Mesothelial cell of epicardium (in vitro differentiated cells): ENCODE results near the gene SERPINB5. TPM values are rescaled to one million over a fixed set of nuclear protein-coding genes. Genes with fewer than 3 reads are reported as not detected.
"Not testable (repeated sequence)": the region's sequence is repeated elsewhere in the genome, so short reads cannot be mapped to it uniquely, and the experiment has no call there.

Source experiments
- DNase-seq, 2 experiments: peaks; one replicate each; pipeline ENCODE4 v3.0.0; 2021; ENCODE audit warnings: low spot score in 2 of 2; ENCODE audit not compliant: unreplicated experiment in 2 of 2
- H3K27ac Mint-ChIP-seq: 2 replicates; pipeline ENCODE4 v1.8.0; 2021; ENCODE audit warnings: mixed read lengths
- H3K27me3 Mint-ChIP-seq: 2 replicates; pipeline ENCODE4 v1.8.0; 2021; ENCODE audit warnings: low read depth, mixed read lengths
- H3K36me3 Mint-ChIP-seq: 2 replicates; pipeline ENCODE4 v1.8.0; 2021; ENCODE audit warnings: mixed read lengths
- H3K4me1 Mint-ChIP-seq: 2 replicates; pipeline ENCODE4 v1.8.0; 2021; ENCODE audit warnings: mixed read lengths
- H3K4me3 Mint-ChIP-seq: 2 replicates; pipeline ENCODE4 v1.8.0; 2021; ENCODE audit warnings: mild to moderate bottlenecking, moderate library complexity, mixed read lengths
- H3K9me3 Mint-ChIP-seq: 2 replicates; pipeline ENCODE4 v1.8.0; 2021; ENCODE audit warnings: mixed read lengths
- CTCF ChIP-seq: fragments of 200-600 bp; sonication (generic); IDR thresholded peaks from one replicate; pipeline ENCODE4 v1.5.0; 2021; ENCODE audit warnings: antibody characterized with exemption; ENCODE audit not compliant: unreplicated experiment
- total RNA-seq: library from RNA; stranded (reverse); gene quantifications from 3 replicates; pipeline ENCODE4 v1.2.1, GENCODE V29; 2021

Gene SERPINB5
- total RNA-seq, 1 donor from 2014 or later: 0.13 TPM

GRCh38 chr18:63446266-63446665 is 30.5 kb upstream of the SERPINB5 start:
- no peak for TF ChIP-seq CTCF
- Mint-ChIP-seq H3K9me3 (no peaks in the 10 kb centered on the region), H3K36me3 (no peaks in the 10 kb centered on the region), H3K27me3 (peaks cover 2% of the 10 kb centered on the region), H3K4me1 (peaks cover 3% of the 10 kb centered on the region), H3K4me3 (no peak overlapping the region), H3K27ac (no peak overlapping the region)
- DNase-seq: no peak

GRCh38 chr18:63447066-63447465 is 29.7 kb upstream of the SERPINB5 start:
- TF ChIP-seq CTCF: no peak
- Mint-ChIP-seq H3K27me3 (no peaks in the 10 kb centered on the region), H3K36me3 (no peaks in the 10 kb centered on the region), H3K4me1 (peaks cover 11% of the 10 kb centered on the region), H3K9me3 (no peaks in the 10 kb centered on the region), H3K27ac (no peak overlapping the region), H3K4me3 (no peak overlapping the region)
- no peak for DNase-seq

- Mint-ChIP-seq H3K4me1 (peaks cover 32% of the 10 kb centered on the region), H3K27ac (no peak overlapping the region), H3K36me3 (no peaks in the 10 kb centered on the region), H3K4me3 (no peak overlapping the region), H3K27me3 (no peaks in the 10 kb centered on the region), H3K9me3 (no peaks in the 10 kb centered on the region)
- DNase-seq: no peak
- no peak for TF ChIP-seq CTCF
Observed at GRCh38 chr18:63449426-63449825, 27.3 kb upstream of the SERPINB5 start.

- no peak for DNase-seq
- H3K36me3 Mint-ChIP-seq: no peaks in the 10 kb centered on the region
- peaks cover 5% of the 10 kb centered on the region for H3K9me3 Mint-ChIP-seq
- peaks cover 41% of the 10 kb centered on the region for H3K4me1 Mint-ChIP-seq
- no peak for TF ChIP-seq CTCF
- H3K4me3 Mint-ChIP-seq: no peak overlapping the region
- H3K27ac Mint-ChIP-seq: peak overlapping the region; percentile 88
- no peaks in the 10 kb centered on the region for H3K27me3 Mint-ChIP-seq
Observed at GRCh38 chr18:63451799-63452660, 24.7 kb upstream of the SERPINB5 start.

GRCh38 chr18:63452751-63453150 is 24.0 kb upstream of the SERPINB5 start:
- H3K36me3 Mint-ChIP-seq, DNase-seq, H3K4me3 Mint-ChIP-seq: not testable (repeated sequence)

GRCh38 chr18:63454497-63454896 is 22.3 kb upstream of the SERPINB5 start:
- Mint-ChIP-seq H3K27ac (no peak overlapping the region), H3K4me1 (peaks cover 41% of the 10 kb centered on the region), H3K9me3 (peaks cover 5% of the 10 kb centered on the region), H3K27me3 (no peaks in the 10 kb centered on the region), H3K36me3 (no peaks in the 10 kb centered on the region), H3K4me3 (no peak overlapping the region)
- DNase-seq: no peak
- TF ChIP-seq CTCF: no peak

More at GRCh38 chr18:63452751-63453150, 24.0 kb upstream of the SERPINB5 start:
- peak overlapping the region; percentile 88 for H3K27ac Mint-ChIP-seq
- peaks cover 41% of the 10 kb centered on the region for H3K4me1 Mint-ChIP-seq
- H3K27me3 Mint-ChIP-seq, H3K9me3 Mint-ChIP-seq: not testable (repeated sequence)
